A673 (cell line): Measurements from ENCODE around the gene PCCA. TPM values are rescaled to one million over a fixed set of nuclear protein-coding genes. Genes with fewer than 3 reads are reported as not detected.

Experiments used
- BruUV-seq: library from RNA; stranded (reverse); fragments of 400-500 nt; replicated peaks from 2 replicates; lab custom pipeline; 2021; lab: Mats Ljungman, UMichigan
- CTCF ChIA-PET: fragments of 300-600 bp; sonication (Branson Sonifier 250); formaldehyde crosslinking; loops from one replicate; lab custom pipeline; 2022; ENCODE audit warnings: antibody characterized with exemption; lab: Charles Lee
- POLR2A ChIA-PET: fragments of 300-600 bp; sonication (Branson Sonifier 250); formaldehyde crosslinking; loops from one replicate; lab custom pipeline; 2022; ENCODE audit warnings: antibody characterized with exemption; ENCODE audit not compliant: low non-redundant PET; lab: Charles Lee
- DNase-seq: peaks from one replicate; pipeline ENCODE4 v3.0.0-alpha.2; 2015; ENCODE audit warnings: low spot score
- H3K27ac ChIP-seq: fragments of 200-600 bp; sonication (generic); 2 replicates; pipeline ENCODE4 v1.5.1; 2016; ENCODE audit warnings: mixed run types, low read depth, mild to moderate bottlenecking, mixed read lengths, antibody characterized with exemption, low read length; ENCODE audit not compliant: poor library complexity, severe bottlenecking
- H3K27me3 ChIP-seq: fragments of 200-600 bp; sonication (generic); replicated peaks from 2 replicates; pipeline ENCODE4 v1.6.1; 2017; ENCODE audit warnings: mixed run types, low read depth, mild to moderate bottlenecking, mixed read lengths, antibody characterized with exemption, low read length; ENCODE audit not compliant: insufficient read depth, poor library complexity
- H3K36me3 ChIP-seq: fragments of 200-600 bp; sonication (generic); 2 replicates; pipeline ENCODE4 v1.6.1; 2016; ENCODE audit warnings: mixed run types, mild to moderate bottlenecking, mixed read lengths, antibody characterized with exemption, low read length; ENCODE audit not compliant: insufficient read depth, poor library complexity, severe bottlenecking
- H3K4me1 ChIP-seq: fragments of 200-600 bp; sonication (generic); 2 replicates; pipeline ENCODE4 v1.6.1; 2017; ENCODE audit warnings: mixed run types, mild to moderate bottlenecking, mixed read lengths, antibody characterized with exemption, low read length; ENCODE audit not compliant: insufficient read depth, poor library complexity, severe bottlenecking
- H3K4me3 ChIP-seq: fragments of 200-600 bp; sonication (generic); 2 replicates; pipeline ENCODE4 v1.5.1; 2016; ENCODE audit warnings: low read depth, mixed run types, mild to moderate bottlenecking, mixed read lengths, low read length; ENCODE audit not compliant: poor library complexity, severe bottlenecking
- H3K9me3 ChIP-seq: fragments of 200-600 bp; sonication (generic); 2 replicates; pipeline ENCODE4 v1.6.1; 2016; ENCODE audit warnings: mixed run types, low read depth, mild to moderate bottlenecking, mixed read lengths, antibody characterized with exemption, low read length; ENCODE audit not compliant: poor library complexity, severe bottlenecking
- CTCF ChIP-seq: fragments of 300-800, 200-600 bp; sonication (generic); conservative IDR thresholded peaks from 2 replicates; pipeline ENCODE4 v1.5.1; 2017; ENCODE audit warnings: low read depth, mild to moderate bottlenecking, antibody characterized with exemption, low read length, moderate library complexity, mixed read lengths
- EZH2 ChIP-seq: fragments of 200-600 bp; sonication (generic); IDR thresholded peaks from 2 replicates; pipeline ENCODE4 v1.6.1; 2017; ENCODE audit warnings: borderline replicate concordance, low read depth, mild to moderate bottlenecking, mixed read lengths, antibody characterized with exemption, low read length; ENCODE audit not compliant: poor library complexity, severe bottlenecking
- intact Hi-C: fragments of 100-400 bp; cut with micrococcal nuclease; formaldehyde crosslinking; loops from one replicate; pipeline ENCODE4 v1.10.0; 2022; ENCODE audit not compliant: unreplicated experiment
- total RNA-seq: library from RNA; stranded (reverse); gene quantifications from 2 replicates; pipeline ENCODE4 v1.2.3, GENCODE V29; 2021

PCCA gene
- total RNA-seq, 1 experiment from 2014 or later: 93.0 TPM

GRCh38 chr13:100536643-100537180 lies 447.8 kb downstream of the PCCA start:
- H3K36me3 ChIP-seq: no peaks in the 10 kb centered on the region
- no peaks in the 10 kb centered on the region for H3K27me3 ChIP-seq
- peaks cover 7% of the 10 kb centered on the region for H3K4me1 ChIP-seq
- no peak overlapping the region for H3K4me3 ChIP-seq
- no peaks in the 10 kb centered on the region for H3K9me3 ChIP-seq
- no peak for DNase-seq
- ChIA-PET CTCF (no interaction called here), POLR2A (no interaction called here)
- intact Hi-C loops: no loop called here
- H3K27ac ChIP-seq: peak overlapping the region; percentile 23
- no TSS peak for BruUV-seq
- TF ChIP-seq CTCF (no peak), EZH2 (no peak)

GRCh38 chr13:100537486-100537885 lies 448.6 kb downstream of the PCCA start:
- Histone ChIP-seq H3K27me3 (no peaks in the 10 kb centered on the region), H3K4me1 (peaks cover 14% of the 10 kb centered on the region), H3K36me3 (no peaks in the 10 kb centered on the region), H3K4me3 (no peak overlapping the region), H3K27ac (no peak overlapping the region), H3K9me3 (no peaks in the 10 kb centered on the region)
- no peak for TF ChIP-seq EZH2
- no peak for TF ChIP-seq CTCF
- no TSS peak for BruUV-seq
- DNase-seq: no peak
- intact Hi-C loops: no loop called here
- POLR2A ChIA-PET: no interaction called here
- CTCF ChIA-PET: no interaction called here

GRCh38 chr13:100537951-100538462 lies 449.1 kb downstream of the PCCA start:
- POLR2A ChIA-PET: no interaction called here
- Histone ChIP-seq H3K4me3 (no peak overlapping the region), H3K27ac (no peak overlapping the region), H3K4me1 (peaks cover 17% of the 10 kb centered on the region), H3K36me3 (no peaks in the 10 kb centered on the region), H3K27me3 (no peaks in the 10 kb centered on the region), H3K9me3 (no peaks in the 10 kb centered on the region)
- intact Hi-C loops: no loop called here
- BruUV-seq: no TSS peak
- CTCF ChIA-PET: no interaction called here
- TF ChIP-seq EZH2: no peak
- no peak for TF ChIP-seq CTCF
- DNase-seq: no peak
